ENCODE data around the gene MTF2.

The MTF2 gene

DNA sequence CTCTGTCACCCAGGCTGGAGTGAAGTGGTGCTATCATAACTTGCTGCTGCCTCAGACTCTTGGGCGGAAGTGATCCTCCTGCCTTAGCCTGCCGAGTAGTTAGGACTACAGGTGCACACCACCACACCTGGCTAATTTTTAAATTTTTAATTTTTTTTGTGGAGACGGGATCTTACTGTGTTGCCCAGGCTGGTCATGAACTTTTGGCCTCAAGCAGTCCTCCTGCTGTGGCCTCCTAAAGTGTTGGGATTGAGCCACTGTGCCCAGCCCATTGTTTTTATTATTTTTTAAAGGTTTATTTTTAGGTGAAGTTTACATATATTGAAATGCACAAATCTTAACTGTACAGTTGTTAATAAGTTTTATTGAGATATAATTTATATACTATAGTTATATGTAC, 3.2 kb downstream of the MTF2 start:
- no peak for DNase-seq (ENCODE audit: low read depth in 2 of 2)

DNA sequence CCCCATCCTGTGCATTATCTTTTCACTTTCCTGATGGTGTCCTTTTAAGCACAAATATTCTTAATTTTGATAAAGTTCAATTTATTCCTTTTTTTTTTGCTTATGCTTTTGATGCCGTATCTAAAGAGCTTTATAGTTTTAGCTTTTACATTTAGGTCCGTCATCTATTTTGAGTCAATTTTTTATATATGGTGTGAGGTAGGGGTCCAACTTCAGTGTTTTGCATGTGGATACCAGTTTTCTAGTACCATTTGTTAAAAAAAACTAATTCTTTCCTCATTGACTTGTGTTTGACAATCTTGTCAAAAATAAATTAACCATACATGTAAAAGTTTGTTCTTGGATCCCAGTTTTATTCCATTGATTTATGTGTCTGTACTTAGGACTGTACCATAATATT, 4.9 kb downstream of the MTF2 start:
- DNase-seq (ENCODE audit: low read depth in 2 of 2), result no peak

DNA sequence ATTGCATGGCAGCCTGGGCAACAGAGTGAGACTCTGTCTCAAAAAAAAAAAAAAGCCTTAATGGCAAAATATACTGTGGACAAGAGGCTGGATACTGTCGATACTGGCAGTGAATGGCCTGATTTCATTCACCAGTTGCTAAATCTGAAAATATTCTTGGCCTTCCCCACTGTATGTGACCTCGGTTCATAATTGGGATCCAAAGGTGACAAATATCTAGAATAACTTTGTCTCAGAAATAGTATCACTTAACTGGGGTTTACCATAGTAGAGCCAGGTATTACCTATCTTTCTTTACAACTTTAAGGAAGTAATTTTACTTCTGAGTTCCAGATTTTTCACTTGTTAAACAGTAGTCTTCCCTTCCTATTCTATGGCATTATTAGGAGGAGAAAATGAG, 8.4 kb downstream of the MTF2 start:
- no peak for DNase-seq (ENCODE audit: low read depth in 2 of 2)

DNA sequence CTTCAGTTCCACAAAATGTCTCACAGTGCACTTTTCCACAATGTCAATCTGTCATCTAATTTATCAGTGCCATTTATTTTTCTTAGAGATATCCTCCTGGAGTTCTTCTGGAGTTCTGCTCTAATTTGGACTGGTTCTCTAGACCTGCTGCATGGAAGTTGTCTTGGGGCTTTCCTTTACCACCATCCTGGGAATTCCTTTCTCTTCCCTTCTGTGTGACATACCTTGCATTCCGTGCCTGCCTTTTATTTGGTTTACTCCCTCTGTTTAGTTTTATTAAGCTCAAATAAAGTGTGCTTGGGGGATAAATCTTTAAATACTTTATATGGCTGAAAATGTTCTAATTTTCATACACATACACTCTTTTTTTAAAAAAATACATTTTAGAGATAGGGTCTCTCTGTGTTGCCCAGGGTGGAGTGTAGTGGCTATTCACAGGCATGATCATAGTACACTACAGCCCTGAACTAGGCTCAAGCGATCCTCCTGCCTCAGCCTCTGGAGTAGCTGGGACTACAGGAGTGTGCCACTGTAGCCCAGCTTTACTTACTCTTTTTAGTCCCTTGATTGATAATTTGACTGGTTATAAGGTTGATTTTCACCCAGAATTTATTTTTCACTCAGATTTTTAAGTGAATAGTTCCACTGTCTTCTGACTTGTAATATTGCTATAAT, 14.4 kb downstream of the MTF2 start:
- no peak for DNase-seq (ENCODE audit: low read depth in 2 of 2)

DNA sequence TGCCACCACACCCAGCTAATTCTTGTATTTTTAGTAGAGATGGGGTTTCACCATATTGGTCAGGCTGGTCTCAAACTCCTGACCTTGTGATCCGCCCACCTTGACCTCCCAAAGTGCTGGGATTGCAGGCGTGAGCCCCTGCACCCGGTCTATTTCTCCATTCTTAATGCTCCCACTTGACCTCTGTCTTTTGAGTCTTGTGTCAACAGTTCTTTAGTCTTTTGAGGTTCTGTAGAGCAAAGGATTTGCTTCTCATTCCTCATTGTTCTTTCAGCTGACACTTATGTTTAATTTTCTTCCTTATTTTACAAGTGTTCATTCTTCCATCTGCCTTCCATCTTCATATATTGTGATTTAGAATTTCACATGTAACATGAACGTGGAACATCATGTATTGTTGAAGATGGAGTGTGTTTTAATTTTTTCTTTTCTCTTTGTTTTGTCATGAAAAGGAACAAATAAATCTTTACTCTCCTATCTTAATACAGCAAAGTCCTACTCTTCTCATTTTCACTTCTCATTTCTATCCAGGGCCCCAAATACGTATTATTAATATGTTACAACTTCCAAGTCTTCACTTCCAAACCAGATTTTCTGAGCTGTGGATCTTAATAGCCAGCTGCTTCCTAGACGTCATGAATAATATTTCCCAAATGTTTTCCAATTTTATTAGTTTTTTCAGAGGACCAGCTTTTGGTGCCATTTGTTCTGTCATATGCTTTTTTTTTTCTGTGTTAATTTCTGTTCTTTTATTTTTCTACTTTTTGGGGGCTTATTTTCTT, 16.9 kb downstream of the MTF2 start:
- DNase-seq (ENCODE audit: low read depth in 2 of 2), result no peak

DNA sequence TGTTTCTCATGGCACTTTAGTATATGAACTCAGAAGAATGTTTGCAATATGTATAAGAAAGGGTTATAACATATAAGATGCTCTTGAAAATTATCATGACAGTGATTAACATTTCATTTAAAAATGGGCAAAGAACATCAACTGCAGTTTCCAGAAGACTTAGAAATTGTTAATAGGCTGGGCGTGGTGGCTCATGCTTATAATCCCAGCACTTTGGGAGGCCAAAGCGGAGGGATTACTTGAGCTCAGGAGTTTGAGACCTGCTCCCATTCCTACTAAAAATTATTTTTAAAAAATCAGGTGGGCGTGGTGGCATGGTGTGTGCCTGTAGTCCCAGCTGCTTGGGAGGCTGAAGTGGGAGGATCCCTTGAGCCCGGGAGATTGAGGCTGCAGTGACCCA, 23.1 kb downstream of the MTF2 start:
- no peak for DNase-seq (ENCODE audit: low read depth in 2 of 2)

DNA sequence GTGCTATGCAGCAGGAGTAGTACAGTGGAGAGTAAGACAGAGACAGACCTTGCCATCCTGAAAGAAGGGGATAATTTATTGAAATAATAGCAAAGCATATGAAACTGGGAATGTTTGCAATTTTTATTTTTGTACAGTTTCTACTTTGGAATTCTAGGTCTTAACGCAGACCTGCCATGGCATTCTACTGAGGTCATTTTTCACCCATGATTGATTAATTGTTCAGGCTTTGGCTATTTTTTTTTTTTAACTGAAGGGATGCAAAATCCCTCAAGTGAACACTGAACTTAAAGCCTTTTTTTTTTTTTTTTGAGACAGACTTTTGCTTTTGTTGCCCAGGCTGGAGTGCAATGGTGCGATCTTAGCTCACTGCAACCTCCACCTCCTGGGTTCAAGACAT, 27.1 kb downstream of the MTF2 start:
- DNase-seq (ENCODE audit: low read depth in 2 of 2), result no peak

DNA sequence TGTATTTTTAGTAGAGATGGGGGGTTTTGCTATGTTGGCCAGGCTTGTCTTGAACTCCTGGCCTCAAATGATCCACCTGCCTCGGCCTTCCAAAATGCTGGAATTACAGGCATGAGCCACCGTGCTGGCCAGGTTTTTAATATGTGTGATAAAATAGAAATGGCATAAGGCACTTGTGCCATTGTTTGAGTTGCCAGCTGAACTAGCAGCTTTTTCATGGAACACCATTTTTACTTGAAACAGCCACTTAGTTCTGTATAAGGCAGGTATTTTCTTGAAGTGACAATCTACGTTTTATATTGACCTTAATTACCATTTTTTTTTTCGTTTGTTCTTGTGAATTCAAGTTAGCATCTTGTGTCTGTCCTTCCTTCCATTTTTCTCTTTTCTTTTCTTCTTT, 28.3 kb downstream of the MTF2 start:
- no peak for DNase-seq (ENCODE audit: low read depth in 2 of 2)

DNA sequence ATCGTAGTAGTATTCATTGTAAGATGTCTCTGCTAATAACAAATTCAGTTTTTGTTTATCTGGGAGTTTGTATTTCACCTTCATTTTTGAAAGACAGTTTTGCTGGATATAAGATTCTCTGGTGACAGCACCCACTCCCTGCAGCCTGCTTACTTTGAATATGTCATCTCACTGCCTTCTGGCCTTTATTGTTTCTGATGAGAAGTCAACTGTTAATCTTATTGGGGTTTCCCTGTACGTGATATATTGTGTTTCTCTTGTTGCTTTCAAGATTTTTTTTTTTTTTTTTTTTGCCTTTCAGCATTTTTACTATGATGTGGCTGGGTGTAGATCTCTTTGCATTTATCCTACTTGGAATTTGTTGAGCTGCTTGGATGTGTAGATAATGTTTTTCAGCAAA, 29.3 kb downstream of the MTF2 start:
- DNase-seq (ENCODE audit: low read depth in 2 of 2), result no peak

DNA sequence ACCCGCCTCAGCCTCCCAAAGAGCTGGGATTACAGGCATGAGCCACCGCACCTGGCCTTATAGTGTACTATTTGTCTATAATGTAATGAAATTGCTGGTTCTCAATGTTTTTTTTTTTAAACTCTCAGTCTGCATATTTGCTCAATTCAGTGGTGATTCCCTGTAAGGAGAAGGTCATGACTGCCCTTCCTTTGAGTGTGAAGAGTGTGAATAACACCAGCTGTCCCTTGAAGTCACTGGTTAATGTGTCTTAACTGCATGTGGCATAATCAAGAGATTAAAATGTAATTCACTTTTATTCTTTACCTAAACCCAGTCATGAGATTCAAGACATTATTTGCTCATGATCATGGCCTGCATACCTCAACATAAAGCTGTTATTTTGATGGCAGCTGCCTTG, 30.5 kb downstream of the MTF2 start:
- DNase-seq (ENCODE audit: low read depth in 2 of 2), result no peak

DNA sequence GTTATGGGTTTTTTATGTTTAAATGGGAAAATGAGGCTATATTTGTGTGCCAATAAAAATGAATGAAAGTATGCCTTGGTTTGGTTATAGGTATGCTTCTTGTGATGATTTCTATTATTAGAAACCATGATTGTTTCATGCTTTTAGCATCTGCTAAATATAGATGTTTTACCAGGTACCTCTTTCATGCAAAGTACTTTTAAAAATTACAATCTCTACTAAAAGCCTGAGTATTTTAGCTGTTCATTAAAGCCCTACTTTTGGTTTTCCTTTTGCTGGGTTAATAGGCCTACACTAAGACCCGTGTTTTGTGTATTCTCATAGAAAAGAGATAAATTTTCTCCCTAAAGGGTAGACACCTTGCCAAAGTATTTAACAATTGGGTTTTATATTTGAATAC, 32.0 kb downstream of the MTF2 start:
- DNase-seq (ENCODE audit: low read depth in 2 of 2), result no peak

DNA sequence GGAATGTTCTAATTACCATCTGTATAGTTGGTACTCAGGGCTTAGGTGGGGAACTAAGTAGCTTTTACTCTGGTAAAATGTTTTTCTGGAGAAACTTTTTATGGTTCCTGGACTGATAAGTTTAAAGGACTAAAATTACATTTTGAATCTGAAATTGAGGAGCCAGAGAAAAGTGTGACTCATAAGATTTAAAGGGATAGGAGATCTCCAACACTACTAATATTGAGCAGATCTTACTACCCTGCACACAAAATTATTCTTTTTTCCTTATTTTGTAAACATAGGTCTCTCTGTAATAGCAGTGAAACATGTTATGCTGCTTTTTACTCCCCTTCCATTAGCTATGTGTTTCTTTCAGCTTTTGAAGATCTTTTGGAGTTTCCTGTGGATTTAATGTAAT, 32.5 kb downstream of the MTF2 start:
- DNase-seq (ENCODE audit: low read depth in 2 of 2), result no peak

DNA sequence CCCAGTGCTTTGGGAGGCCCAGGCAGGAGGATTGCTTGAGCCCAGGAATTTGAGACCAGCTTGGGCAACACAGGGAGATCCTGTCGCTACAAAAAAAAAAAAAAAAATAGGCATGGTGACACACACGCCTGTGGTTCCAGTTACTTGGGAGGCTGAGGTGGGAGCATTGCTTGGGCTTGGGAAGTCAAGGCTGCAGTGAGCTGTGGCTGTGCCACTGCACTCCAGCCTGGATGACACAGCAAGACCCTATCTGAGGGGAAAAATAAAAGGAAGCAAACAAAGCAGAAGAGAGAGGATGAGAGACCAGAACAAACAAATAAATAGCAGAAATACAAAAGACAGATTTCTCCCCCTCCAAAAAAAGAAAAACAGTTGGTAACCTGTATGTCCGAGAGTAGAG, 34.0 kb downstream of the MTF2 start:
- DNase-seq (ENCODE audit: low read depth in 2 of 2), result no peak

DNA sequence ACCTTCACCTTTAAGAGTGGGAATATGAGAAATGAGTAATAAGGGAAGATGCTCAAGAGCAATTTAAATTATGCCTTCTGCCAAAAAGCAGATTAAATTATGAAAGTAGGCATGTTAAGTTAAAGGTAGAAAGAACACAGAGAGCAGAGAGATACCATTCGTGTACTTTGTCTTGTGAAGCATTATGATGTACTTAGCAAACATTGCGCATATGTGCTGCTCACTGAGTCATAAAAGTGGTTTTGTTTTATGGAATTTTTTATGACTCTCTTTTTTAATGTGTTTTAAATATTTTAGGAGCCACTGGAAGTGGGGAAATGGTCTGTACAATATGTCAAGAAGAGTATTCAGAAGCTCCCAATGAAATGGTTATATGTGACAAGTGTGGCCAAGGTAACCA, 35.3 kb downstream of the MTF2 start:
- DNase-seq (ENCODE audit: low read depth in 2 of 2), result no peak

DNA sequence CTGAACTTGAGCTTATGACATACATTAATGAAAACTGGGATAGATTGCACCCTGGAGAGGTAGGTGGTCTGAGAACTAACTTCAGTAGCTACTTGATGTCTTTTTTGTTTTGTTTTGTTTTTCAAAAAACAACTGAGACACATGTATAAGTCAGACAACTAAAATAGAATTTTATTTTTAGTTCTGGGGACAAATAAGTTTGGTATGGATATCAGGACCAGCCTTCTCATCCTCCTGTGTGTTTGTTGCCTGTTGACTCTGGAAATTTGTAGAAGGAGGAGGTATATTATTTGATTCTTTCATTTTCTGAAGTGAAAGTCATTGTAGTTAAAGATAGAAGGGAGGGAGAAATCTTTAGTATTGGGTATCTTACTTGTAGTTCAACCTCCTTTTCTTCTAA, 41.5 kb downstream of the MTF2 start:
- DNase-seq (ENCODE audit: low read depth in 2 of 2), result no peak

DNA sequence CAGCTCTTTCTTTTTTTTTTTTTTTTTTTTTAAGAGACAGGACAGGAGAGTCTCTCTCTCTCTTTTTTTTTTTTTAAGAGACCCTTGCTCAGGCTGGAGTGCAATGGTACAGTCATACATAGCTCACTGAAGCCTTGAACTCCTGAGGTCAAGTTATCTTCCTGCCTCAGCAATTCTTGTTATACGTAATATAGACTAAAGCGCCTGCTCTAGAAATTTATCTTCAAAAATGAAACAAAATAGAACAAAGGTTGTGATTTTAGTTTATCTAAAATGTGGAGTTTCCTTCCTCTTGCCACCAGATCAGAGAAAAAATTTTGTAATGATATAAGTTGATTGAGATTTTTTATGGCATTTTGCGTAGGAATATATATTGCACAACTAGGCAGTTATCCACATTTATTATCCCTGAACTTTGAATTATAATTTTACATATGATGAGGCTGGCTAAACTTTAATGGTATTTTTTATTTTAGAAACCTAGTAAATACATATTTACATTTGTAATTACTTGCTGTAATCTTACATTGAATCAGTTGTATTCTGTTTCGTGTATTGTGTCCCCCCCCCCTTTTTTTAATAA, 44.2 kb downstream of the MTF2 start:
- DNase-seq (ENCODE audit: low read depth in 2 of 2), result no peak

DNA sequence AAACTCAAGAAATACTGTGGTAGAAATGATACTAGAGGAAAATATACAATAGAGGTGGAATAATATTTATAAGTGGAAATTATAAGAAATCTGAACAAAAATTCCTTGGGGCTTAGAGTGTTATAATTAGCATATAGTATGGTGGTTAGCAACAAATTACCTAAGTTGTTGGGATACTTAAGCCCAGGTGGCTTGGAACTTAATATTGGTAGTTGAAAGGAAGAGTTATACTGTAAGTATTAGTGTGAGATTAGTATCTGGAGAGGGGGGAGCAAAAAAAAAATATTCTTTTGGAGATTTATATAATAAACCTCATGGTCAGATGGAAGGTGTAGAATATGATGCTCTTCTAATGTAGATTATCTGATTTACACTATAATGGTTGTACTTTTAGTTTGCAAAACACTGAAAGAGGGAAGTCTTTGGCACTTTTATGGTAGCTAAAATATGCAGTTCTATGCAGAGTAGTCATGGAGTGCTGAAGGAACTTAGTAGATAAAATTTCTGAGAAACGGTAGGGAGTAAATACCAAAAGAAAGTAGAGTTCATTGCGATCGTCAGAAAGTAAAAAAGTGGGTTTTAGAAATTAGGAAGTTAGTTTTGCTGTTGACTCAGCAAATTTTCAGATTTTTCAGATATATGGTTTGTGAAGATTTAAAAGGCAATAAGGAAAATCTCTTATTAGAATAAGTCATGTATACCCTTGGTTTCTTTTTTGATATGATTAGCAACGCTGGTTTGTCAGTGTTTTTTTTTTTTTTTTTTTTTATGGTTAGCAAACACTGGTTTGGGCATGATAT, 45.7 kb downstream of the MTF2 start:
- no peak for DNase-seq (ENCODE audit: low read depth in 2 of 2)

DNA sequence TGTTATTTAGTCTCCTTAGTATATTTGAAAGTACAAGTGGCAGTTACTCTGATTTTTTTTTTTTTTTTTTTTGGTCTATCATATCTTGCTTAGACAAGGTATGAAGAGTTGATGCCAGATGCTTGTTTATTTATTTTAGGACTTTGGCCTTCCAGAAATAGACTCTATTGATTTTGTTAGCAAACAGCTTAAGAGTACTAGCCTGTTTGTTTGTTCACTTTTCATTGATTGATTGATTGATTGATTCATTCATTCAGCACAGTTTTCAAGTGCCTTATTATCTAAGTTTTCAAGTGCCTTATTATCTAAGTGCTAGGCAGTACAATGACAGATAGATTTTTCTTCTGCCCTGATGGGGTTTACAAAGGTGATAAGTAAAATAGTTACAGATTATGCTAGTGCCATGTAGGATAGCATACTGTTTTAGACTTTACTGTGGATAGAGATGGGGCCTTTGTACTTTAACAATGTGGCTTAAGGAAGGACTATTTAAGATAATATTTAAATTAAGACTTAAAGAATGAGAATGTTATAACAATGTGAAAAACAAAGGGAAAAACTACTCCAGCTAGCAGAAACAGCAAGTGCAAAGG, 50.5 kb downstream of the MTF2 start:
- no peak for DNase-seq (ENCODE audit: low read depth in 2 of 2)

DNA sequence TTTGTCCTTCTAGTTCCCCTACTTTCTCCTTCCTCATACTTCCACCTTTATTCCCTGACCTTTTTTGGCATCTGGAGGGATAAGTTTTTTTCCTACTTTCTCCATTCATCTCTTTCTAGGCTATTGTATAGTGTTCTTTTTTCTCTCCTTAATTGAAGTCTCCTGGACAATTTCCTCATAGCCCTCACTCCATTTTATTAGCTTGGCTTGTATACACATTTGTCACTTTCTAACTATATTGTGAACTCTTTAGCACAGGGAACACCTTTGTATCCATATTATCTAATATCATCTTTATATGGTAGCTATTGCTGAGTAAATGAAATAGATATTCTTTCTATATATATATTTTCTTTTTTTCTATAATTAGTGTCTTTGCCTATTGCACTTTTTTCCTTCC, 53.6 kb downstream of the MTF2 start:
- DNase-seq (ENCODE audit: low read depth in 2 of 2), result no peak

DNA sequence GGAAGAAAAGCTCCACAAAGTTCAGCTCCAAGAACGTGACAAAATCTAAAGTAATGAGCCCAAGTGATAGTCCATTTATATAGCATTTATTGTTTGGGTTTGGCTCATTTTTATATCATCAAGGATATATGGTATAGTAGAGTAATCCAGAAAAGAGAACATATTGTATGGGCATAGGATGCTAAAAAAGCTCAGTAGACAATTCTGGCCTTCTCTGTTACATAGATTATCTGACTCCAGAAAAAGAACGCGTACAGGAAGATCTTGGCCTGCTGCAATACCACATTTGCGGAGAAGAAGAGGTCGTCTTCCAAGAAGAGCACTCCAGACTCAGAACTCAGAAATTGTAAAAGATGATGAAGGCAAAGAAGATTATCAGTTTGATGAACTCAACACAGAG, 57.4 kb downstream of the MTF2 start:
- DNase-seq (ENCODE audit: low read depth in 2 of 2), result no peak

DNA sequence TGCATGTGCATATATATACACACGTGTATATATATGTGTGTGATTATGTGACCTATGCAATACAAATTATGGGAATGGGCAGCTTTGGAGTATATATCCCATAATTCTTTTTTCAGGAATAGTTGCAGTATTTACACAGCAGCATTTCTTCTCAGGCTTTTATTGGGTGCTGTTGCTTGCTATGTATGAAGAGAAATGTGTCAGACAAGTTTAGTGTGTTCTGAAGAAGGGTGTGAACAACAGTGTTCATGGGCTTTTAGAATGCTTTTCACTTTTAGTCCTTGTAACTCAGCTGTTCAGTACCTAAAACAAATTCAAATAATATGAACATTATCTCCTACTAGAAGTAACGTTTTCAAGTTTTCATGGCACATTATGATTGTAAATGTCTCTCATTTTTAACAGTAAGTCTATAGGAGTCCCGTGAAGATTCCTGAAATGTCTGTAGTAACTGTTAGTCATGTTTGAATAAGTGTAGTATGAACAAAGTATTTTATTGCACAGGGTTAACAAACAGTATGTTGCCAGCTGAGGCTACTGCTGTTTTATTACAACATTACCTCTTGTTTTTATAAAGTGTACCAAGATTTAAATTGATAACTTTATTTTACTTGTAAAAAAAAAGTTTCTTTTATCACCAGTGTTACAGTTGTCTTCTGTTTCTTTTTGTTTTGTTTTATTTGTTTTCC, 58.7 kb downstream of the MTF2 start:
- DNase-seq (ENCODE audit: low read depth in 2 of 2), result no peak

DNA sequence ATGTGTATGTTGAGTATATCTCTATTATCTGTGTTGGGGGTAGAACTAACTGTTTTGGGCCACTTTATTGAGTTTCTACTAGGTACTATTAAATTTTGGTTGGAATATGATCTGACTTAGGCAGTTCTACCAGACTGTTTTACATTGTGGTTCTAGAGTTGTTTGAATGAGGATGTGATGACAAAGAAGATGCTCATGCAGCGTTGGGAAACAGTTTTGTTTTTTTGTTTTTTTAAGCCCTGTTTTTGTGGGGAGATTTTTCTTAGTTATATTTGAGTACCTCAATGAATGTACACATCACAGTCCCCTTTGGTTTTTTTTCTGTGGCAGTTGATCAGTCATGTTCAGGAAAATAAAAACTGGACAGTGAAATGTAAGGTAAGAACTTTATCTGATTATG, 61.0 kb downstream of the MTF2 start:
- no peak for DNase-seq (ENCODE audit: low read depth in 2 of 2)

Data from activated CD8-positive, alpha-beta memory T cell treated with anti-CD3 and anti-CD28 coated beads for 4 hours (primary cell).